ENCODE results near the gene ADRA2C.

- TF ChIP-seq, protein P1, sequence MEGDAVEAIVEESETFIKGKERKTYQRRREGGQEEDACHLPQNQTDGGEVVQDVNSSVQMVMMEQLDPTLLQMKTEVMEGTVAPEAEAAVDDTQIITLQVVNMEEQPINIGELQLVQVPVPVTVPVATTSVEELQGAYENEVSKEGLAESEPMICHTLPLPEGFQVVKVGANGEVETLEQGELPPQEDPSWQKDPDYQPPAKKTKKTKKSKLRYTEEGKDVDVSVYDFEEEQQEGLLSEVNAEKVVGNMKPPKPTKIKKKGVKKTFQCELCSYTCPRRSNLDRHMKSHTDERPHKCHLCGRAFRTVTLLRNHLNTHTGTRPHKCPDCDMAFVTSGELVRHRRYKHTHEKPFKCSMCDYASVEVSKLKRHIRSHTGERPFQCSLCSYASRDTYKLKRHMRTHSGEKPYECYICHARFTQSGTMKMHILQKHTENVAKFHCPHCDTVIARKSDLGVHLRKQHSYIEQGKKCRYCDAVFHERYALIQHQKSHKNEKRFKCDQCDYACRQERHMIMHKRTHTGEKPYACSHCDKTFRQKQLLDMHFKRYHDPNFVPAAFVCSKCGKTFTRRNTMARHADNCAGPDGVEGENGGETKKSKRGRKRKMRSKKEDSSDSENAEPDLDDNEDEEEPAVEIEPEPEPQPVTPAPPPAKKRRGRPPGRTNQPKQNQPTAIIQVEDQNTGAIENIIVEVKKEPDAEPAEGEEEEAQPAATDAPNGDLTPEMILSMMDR (IDR thresholded peaks at IDR 0.05): no peak
- TF ChIP-seq POLR2AphosphoS5 (IDR thresholded peaks at IDR 0.05; ENCODE audit: low read depth, low read length): no peak
- TF ChIP-seq TCF7L2 (IDR thresholded peaks at IDR 0.05; ENCODE audit: low read depth, low read length): no peak
- no peak for TF ChIP-seq SIN3A (IDR thresholded peaks at IDR 0.05; ENCODE audit: borderline replicate concordance, insufficient read depth, low read depth, low read length)
- TF ChIP-seq, protein P2, sequence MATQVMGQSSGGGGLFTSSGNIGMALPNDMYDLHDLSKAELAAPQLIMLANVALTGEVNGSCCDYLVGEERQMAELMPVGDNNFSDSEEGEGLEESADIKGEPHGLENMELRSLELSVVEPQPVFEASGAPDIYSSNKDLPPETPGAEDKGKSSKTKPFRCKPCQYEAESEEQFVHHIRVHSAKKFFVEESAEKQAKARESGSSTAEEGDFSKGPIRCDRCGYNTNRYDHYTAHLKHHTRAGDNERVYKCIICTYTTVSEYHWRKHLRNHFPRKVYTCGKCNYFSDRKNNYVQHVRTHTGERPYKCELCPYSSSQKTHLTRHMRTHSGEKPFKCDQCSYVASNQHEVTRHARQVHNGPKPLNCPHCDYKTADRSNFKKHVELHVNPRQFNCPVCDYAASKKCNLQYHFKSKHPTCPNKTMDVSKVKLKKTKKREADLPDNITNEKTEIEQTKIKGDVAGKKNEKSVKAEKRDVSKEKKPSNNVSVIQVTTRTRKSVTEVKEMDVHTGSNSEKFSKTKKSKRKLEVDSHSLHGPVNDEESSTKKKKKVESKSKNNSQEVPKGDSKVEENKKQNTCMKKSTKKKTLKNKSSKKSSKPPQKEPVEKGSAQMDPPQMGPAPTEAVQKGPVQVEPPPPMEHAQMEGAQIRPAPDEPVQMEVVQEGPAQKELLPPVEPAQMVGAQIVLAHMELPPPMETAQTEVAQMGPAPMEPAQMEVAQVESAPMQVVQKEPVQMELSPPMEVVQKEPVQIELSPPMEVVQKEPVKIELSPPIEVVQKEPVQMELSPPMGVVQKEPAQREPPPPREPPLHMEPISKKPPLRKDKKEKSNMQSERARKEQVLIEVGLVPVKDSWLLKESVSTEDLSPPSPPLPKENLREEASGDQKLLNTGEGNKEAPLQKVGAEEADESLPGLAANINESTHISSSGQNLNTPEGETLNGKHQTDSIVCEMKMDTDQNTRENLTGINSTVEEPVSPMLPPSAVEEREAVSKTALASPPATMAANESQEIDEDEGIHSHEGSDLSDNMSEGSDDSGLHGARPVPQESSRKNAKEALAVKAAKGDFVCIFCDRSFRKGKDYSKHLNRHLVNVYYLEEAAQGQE (IDR thresholded peaks at IDR 0.05; ENCODE audit: insufficient read depth in 1 of 2, low read depth in 2 of 2, low read length in 1 of 2): no peak
Observed at GRCh38 chr4:3771939-3772495, 5.8 kb downstream of the ADRA2C start.

Measured in Panc1 (cell line).